Measurements from ENCODE around the gene WIPF3.

The WIPF3 gene

GRCh38 chr7:29945259-29945809, 139.0 kb downstream of the WIPF3 start:
- H3K4me3 ChIP-seq (ENCODE audit: low read length in 2 of 2), result no peak overlapping the region
- no peaks in the 10 kb centered on the region for H3K9me3 ChIP-seq (ENCODE audit: control insufficient read depth in 2 of 2, low read length in 2 of 2)
- H3K4me1 ChIP-seq (ENCODE audit: control insufficient read depth in 2 of 2, insufficient read depth in 2 of 2, low read length in 2 of 2), result peaks cover 0 to 11% of the 10 kb centered on the region in 2 donors
- no peaks in the 10 kb centered on the region for H3K27me3 ChIP-seq (ENCODE audit: control insufficient read depth in 2 of 2, insufficient read depth in 2 of 2, low read length in 2 of 2)
- H3K27ac ChIP-seq (ENCODE audit: low read depth in 2 of 2, low read length in 2 of 2), result peak overlapping the region; percentile 4 to 65
- no peak overlapping the region for H3K9ac ChIP-seq (ENCODE audit: low read depth in 1 of 2, low read length in 2 of 2)
- peaks cover 3 to 9% of the 10 kb centered on the region in 2 donors for H3K36me3 ChIP-seq (ENCODE audit: control insufficient read depth in 2 of 2, insufficient read depth in 2 of 2, low read length in 2 of 2)

DNA sequence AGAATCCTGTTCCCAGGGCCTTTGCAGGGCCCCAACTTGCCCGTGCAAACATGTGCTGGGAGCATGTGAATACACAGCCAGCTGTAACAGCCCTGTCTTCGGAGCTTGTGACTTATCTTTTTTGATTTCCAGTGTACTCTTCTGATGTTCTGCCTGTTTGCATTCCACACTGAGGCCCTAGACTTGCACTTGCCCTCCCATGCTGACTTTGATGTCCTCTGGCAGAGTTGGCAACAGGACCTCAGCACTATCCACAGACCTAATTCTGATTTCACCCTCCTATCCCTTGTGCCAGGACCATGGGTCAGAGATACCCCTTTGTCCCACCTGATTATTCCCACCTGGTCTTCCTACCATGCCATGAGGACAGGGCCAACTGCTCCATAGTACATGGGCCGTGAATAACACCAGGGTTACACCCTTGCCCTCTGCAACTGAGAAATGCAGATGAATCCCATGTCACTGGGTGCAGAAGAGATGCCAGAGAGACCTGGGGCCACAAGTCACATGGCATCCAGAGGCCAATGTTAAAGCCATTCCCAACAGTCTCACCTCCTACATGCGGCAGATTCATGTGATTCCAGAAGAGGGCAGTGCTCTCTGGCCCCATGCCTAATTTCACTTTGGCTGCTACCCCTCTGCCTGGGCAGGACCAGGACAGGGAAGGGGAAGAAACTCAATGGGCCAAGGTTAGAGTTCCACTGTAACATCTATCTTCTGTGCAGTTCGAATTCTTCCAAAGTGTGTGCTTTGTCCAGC, 140.3 kb downstream of the WIPF3 start:
- Histone ChIP-seq H3K27me3 (ENCODE audit: control insufficient read depth in 2 of 2, insufficient read depth in 2 of 2, low read length in 2 of 2) (no peaks in the 10 kb centered on the region), H3K4me1 (ENCODE audit: control insufficient read depth in 2 of 2, insufficient read depth in 2 of 2, low read length in 2 of 2) (peaks cover 0 to 11% of the 10 kb centered on the region in 2 donors), H3K27ac (ENCODE audit: low read depth in 2 of 2, low read length in 2 of 2) (no peak overlapping the region), H3K36me3 (ENCODE audit: control insufficient read depth in 2 of 2, insufficient read depth in 2 of 2, low read length in 2 of 2) (peaks cover 3 to 5% of the 10 kb centered on the region in 2 donors), H3K9me3 (ENCODE audit: control insufficient read depth in 2 of 2, low read length in 2 of 2) (no peaks in the 10 kb centered on the region), H3K9ac (ENCODE audit: low read depth in 1 of 2, low read length in 2 of 2) (no peak overlapping the region), H3K4me3 (ENCODE audit: low read length in 2 of 2) (no peak overlapping the region)

- Histone ChIP-seq H3K9ac (ENCODE audit: low read depth in 1 of 2, low read length in 2 of 2) (no peak overlapping the region), H3K27me3 (ENCODE audit: control insufficient read depth in 2 of 2, insufficient read depth in 2 of 2, low read length in 2 of 2) (no peaks in the 10 kb centered on the region), H3K36me3 (ENCODE audit: control insufficient read depth in 2 of 2, insufficient read depth in 2 of 2, low read length in 2 of 2) (no peaks in the 10 kb centered on the region)
Observed at GRCh38 chr7:29948587-29948986, 142.3 kb downstream of the WIPF3 start.

GRCh38 chr7:29950480-29950879, 144.2 kb downstream of the WIPF3 start:
- Histone ChIP-seq H3K4me3 (ENCODE audit: low read length in 2 of 2) (no peak overlapping the region), H3K9me3 (ENCODE audit: control insufficient read depth in 2 of 2, low read length in 2 of 2) (no peaks in the 10 kb centered on the region), H3K27ac (ENCODE audit: low read depth in 2 of 2, low read length in 2 of 2) (no peak overlapping the region), H3K9ac (ENCODE audit: low read depth in 1 of 2, low read length in 2 of 2) (no peak overlapping the region), H3K4me1 (ENCODE audit: control insufficient read depth in 2 of 2, insufficient read depth in 2 of 2, low read length in 2 of 2) (peaks cover 0 to 11% of the 10 kb centered on the region in 2 donors), H3K27me3 (ENCODE audit: control insufficient read depth in 2 of 2, insufficient read depth in 2 of 2, low read length in 2 of 2) (no peaks in the 10 kb centered on the region), H3K36me3 (ENCODE audit: control insufficient read depth in 2 of 2, insufficient read depth in 2 of 2, low read length in 2 of 2) (no peaks in the 10 kb centered on the region)

More at GRCh38 chr7:29948587-29948986, 142.3 kb downstream of the WIPF3 start:
- no peak overlapping the region for H3K27ac ChIP-seq (ENCODE audit: low read depth in 2 of 2, low read length in 2 of 2)
- H3K9me3 ChIP-seq (ENCODE audit: control insufficient read depth in 2 of 2, low read length in 2 of 2), result no peaks in the 10 kb centered on the region
- H3K4me3 ChIP-seq (ENCODE audit: low read length in 2 of 2), result no peak overlapping the region
- H3K4me1 ChIP-seq (ENCODE audit: control insufficient read depth in 2 of 2, insufficient read depth in 2 of 2, low read length in 2 of 2), result peaks cover 0 to 11% of the 10 kb centered on the region in 2 donors

DNA sequence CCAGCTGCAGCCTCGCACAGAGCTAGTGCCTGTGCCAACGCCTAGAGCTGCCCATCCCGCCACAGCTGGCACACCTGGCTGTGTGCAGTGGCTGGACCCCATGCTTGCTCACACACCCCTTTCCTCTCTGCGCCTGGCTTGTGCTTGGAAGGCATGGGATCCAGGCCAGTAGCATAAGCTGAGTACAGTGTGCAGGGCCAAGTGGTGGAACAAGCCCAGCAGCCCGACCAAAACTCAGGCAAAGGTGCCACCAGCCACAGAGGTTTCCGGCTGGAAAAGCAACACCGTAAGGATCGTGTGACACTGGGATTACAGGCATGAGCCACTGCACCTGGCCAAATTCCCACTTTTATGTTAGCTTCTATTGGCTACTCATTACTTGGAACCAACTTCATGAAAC, 144.9 kb downstream of the WIPF3 start:
- H3K4me3 ChIP-seq (ENCODE audit: low read length in 2 of 2), result no peak overlapping the region
- H3K9me3 ChIP-seq (ENCODE audit: control insufficient read depth in 2 of 2, low read length in 2 of 2), result no peaks in the 10 kb centered on the region
- H3K9ac ChIP-seq (ENCODE audit: low read depth in 1 of 2, low read length in 2 of 2), result no peak overlapping the region
- no peak overlapping the region for H3K27ac ChIP-seq (ENCODE audit: low read depth in 2 of 2, low read length in 2 of 2)
- peaks cover 0 to 4% of the 10 kb centered on the region in 2 donors for H3K4me1 ChIP-seq (ENCODE audit: control insufficient read depth in 2 of 2, insufficient read depth in 2 of 2, low read length in 2 of 2)
- H3K27me3 ChIP-seq (ENCODE audit: control insufficient read depth in 2 of 2, insufficient read depth in 2 of 2, low read length in 2 of 2), result no peaks in the 10 kb centered on the region
- H3K36me3 ChIP-seq (ENCODE audit: control insufficient read depth in 2 of 2, insufficient read depth in 2 of 2, low read length in 2 of 2), result no peaks in the 10 kb centered on the region

DNA sequence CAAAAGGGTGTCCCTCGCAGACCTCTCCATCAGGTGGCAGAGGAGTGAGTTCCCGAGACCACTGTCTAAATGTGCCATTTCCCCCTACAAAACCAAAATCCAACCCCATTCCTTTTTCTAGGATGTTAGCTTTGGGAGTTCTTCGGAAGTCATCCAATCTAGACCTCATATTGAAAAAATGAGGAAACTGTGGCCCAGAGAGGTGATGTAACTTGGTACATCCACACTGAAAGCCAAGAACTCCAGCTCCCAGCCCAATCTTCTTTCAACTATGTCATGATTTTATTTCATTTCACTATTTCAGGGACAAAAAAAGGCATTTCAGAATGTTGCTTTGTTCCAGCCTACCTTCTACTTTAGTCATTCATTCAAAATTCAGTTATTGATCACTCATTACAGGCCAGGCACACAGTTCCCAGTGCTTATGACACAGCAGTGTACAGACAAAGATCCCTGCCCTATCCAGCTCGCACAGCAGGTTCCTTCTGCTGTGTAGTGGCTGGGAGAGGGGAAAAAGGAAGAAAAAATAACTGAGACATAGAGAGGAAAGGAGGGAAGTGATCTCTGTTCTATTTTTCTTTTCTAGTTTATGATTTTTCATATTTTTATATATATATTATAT, 147.5 kb downstream of the WIPF3 start:
- H3K9ac ChIP-seq (ENCODE audit: low read depth in 1 of 2, low read length in 2 of 2), result no peak overlapping the region
- H3K4me3 ChIP-seq (ENCODE audit: low read length in 2 of 2), result no peak overlapping the region
- no peaks in the 10 kb centered on the region for H3K36me3 ChIP-seq (ENCODE audit: control insufficient read depth in 2 of 2, insufficient read depth in 2 of 2, low read length in 2 of 2)
- H3K27ac ChIP-seq (ENCODE audit: low read depth in 2 of 2, low read length in 2 of 2), result no peak overlapping the region
- H3K27me3 ChIP-seq (ENCODE audit: control insufficient read depth in 2 of 2, insufficient read depth in 2 of 2, low read length in 2 of 2), result no peaks in the 10 kb centered on the region
- H3K9me3 ChIP-seq (ENCODE audit: control insufficient read depth in 2 of 2, low read length in 2 of 2), result no peaks in the 10 kb centered on the region
- no peaks in the 10 kb centered on the region for H3K4me1 ChIP-seq (ENCODE audit: control insufficient read depth in 2 of 2, insufficient read depth in 2 of 2, low read length in 2 of 2)

- H3K36me3 ChIP-seq (ENCODE audit: control insufficient read depth in 2 of 2, insufficient read depth in 2 of 2, low read length in 2 of 2), result no peaks in the 10 kb centered on the region
- H3K27ac ChIP-seq (ENCODE audit: low read depth in 2 of 2, low read length in 2 of 2), result no peak overlapping the region
Observed at GRCh38 chr7:29955075-29955792, 148.9 kb downstream of the WIPF3 start.

DNA sequence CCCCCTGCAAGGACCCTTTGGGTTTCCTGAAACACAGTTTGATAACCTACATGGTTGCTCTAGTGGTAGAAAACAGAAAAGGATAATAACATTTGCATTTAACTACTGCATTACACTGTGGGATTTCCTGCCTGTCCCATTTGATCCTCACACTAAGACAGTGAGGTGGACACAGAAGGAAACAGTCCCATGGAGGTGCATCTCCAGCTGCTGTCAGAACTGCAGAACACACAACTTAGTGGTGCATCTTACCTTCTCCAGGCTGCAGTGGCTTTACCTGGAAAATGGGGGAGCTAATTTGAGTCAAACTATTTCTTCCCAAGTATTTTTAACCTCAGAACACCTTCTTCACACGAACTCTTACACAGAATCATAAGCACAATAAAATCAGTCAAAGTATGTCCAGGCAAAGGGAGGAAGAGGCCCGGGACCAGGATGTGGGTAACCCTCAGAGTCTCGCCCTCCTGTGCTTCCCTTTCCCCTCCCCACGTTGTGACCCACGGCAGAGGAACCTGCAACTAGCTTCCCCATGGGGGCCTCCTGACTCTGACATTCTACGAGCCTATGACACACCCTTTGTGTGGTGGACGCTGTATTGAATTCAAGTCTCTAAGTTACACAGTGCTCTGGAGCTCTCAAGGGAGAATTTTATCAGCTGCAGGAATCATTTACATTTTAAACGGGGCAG, 149.6 kb downstream of the WIPF3 start:
- no peak overlapping the region for H3K27ac ChIP-seq (ENCODE audit: low read depth in 2 of 2, low read length in 2 of 2)
- no peaks in the 10 kb centered on the region for H3K36me3 ChIP-seq (ENCODE audit: control insufficient read depth in 2 of 2, insufficient read depth in 2 of 2, low read length in 2 of 2)
- no peaks in the 10 kb centered on the region for H3K27me3 ChIP-seq (ENCODE audit: control insufficient read depth in 2 of 2, insufficient read depth in 2 of 2, low read length in 2 of 2)
- no peak overlapping the region for H3K9ac ChIP-seq (ENCODE audit: low read depth in 1 of 2, low read length in 2 of 2)
- H3K4me3 ChIP-seq (ENCODE audit: low read length in 2 of 2), result no peak overlapping the region
- no peaks in the 10 kb centered on the region for H3K4me1 ChIP-seq (ENCODE audit: control insufficient read depth in 2 of 2, insufficient read depth in 2 of 2, low read length in 2 of 2)
- H3K9me3 ChIP-seq (ENCODE audit: control insufficient read depth in 2 of 2, low read length in 2 of 2), result no peaks in the 10 kb centered on the region

More at GRCh38 chr7:29955075-29955792, 148.9 kb downstream of the WIPF3 start:
- no peak overlapping the region for H3K9ac ChIP-seq (ENCODE audit: low read depth in 1 of 2, low read length in 2 of 2)
- no peaks in the 10 kb centered on the region for H3K4me1 ChIP-seq (ENCODE audit: control insufficient read depth in 2 of 2, insufficient read depth in 2 of 2, low read length in 2 of 2)
- no peaks in the 10 kb centered on the region for H3K27me3 ChIP-seq (ENCODE audit: control insufficient read depth in 2 of 2, insufficient read depth in 2 of 2, low read length in 2 of 2)
- no peaks in the 10 kb centered on the region for H3K9me3 ChIP-seq (ENCODE audit: control insufficient read depth in 2 of 2, low read length in 2 of 2)
- no peak overlapping the region for H3K4me3 ChIP-seq (ENCODE audit: low read length in 2 of 2)

- Histone ChIP-seq H3K9me3 (ENCODE audit: control insufficient read depth in 2 of 2, low read length in 2 of 2) (no peaks in the 10 kb centered on the region), H3K27ac (ENCODE audit: low read depth in 2 of 2, low read length in 2 of 2) (no peak overlapping the region), H3K27me3 (ENCODE audit: control insufficient read depth in 2 of 2, insufficient read depth in 2 of 2, low read length in 2 of 2) (no peaks in the 10 kb centered on the region), H3K4me1 (ENCODE audit: control insufficient read depth in 2 of 2, insufficient read depth in 2 of 2, low read length in 2 of 2) (no peaks in the 10 kb centered on the region), H3K4me3 (ENCODE audit: low read length in 2 of 2) (no peak overlapping the region), H3K36me3 (ENCODE audit: control insufficient read depth in 2 of 2, insufficient read depth in 2 of 2, low read length in 2 of 2) (no peaks in the 10 kb centered on the region), H3K9ac (ENCODE audit: low read depth in 1 of 2, low read length in 2 of 2) (no peak overlapping the region)
Observed at GRCh38 chr7:29956487-29956836, 150.2 kb downstream of the WIPF3 start.

Measured in mucosa of rectum (tissue), 2 donors.